Sigmoid colon (tissue), 4 donors: ENCODE measurements around the gene RAPSN.

Experiments used
- CTCF ChIP-seq, 4 experiments: fragments of 450-650 bp in 3 of 4; fragments of 200-600 bp in 1 of 4; IDR thresholded peaks; one replicate each; pipeline ENCODE4 v1.5.1; 2016 to 2019; ENCODE audit warnings: antibody characterized with exemption in 4 of 4, mild to moderate bottlenecking in 3 of 4, moderate library complexity in 2 of 4
- EP300 ChIP-seq, 4 donors: sonication (generic); formaldehyde crosslinking; IDR thresholded peaks; one replicate each; pipeline ENCODE4 v1.6.1; 2017; ENCODE audit warnings: antibody characterized with exemption in 4 of 4
- POLR2A ChIP-seq, 2 donors: fragments of 450-650 bp; IDR thresholded peaks; one replicate each; pipeline ENCODE4 v1.6.1; 2016; ENCODE audit warnings: antibody characterized with exemption in 2 of 2, mild to moderate bottlenecking in 2 of 2, moderate library complexity in 2 of 2
- POLR2AphosphoS5 ChIP-seq, 4 donors: sonication (generic); formaldehyde crosslinking; IDR thresholded peaks; one replicate each; pipeline ENCODE4 v1.6.1; 2017; ENCODE audit warnings: antibody characterized with exemption in 4 of 4

- TF ChIP-seq POLR2AphosphoS5 (IDR thresholded peaks at IDR 0.05) (no peak), CTCF (IDR thresholded peaks at IDR 0.05) (no peak), POLR2A (IDR thresholded peaks at IDR 0.05) (no peak), EP300 (IDR thresholded peaks at IDR 0.05) (no peak)
Measured at GRCh38 chr11:47467357-47467756, 18.4 kb upstream of the RAPSN start.
